ENCODE measurements around the gene BCAP31.

BCAP31 gene

GRCh38 chrX:153671589-153672530, 52.3 kb downstream of the BCAP31 start:
- no peak for DNase-seq

- no peak for DNase-seq
Measured at GRCh38 chrX:153670748-153671588, 53.2 kb downstream of the BCAP31 start.

- DNase-seq, result no peak
Measured at GRCh38 chrX:153669901-153670731, 54.1 kb downstream of the BCAP31 start.

DNA sequence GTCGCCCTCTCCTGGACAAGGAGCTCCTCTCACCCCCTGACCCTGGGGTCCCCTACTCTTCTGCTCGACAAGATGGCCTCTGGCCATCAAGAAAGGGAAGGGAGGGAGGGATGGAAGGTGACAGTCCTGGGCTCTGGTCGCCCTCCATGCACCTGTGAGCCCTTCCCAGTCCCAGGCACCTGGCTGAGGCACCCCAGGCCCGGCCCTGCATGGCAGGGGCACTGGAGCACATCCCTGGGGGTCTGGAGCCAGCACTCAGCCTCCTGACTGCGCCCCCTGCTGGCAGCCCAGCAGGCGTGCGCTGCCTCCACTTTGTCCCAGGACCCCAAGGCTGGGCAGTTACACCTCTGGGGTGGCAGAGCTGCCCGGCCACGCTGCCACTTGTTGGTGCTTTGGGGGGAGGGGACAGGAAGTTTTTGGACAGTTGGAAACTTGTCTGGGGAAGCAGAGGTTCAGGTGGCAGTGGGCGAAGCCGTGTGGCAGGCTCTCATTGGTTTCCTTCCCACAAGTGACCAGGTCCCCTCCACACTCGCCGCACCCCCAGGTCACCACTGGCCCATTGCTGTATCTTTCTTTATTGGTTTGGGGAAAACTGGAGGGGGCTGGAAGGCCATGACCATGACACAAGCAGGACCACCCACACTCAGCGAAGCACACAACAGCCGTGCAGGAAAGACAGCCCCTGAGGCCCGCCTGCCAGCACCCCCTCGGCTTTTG, 54.9 kb downstream of the BCAP31 start:
- peak; percentile 15 for DNase-seq

DNA sequence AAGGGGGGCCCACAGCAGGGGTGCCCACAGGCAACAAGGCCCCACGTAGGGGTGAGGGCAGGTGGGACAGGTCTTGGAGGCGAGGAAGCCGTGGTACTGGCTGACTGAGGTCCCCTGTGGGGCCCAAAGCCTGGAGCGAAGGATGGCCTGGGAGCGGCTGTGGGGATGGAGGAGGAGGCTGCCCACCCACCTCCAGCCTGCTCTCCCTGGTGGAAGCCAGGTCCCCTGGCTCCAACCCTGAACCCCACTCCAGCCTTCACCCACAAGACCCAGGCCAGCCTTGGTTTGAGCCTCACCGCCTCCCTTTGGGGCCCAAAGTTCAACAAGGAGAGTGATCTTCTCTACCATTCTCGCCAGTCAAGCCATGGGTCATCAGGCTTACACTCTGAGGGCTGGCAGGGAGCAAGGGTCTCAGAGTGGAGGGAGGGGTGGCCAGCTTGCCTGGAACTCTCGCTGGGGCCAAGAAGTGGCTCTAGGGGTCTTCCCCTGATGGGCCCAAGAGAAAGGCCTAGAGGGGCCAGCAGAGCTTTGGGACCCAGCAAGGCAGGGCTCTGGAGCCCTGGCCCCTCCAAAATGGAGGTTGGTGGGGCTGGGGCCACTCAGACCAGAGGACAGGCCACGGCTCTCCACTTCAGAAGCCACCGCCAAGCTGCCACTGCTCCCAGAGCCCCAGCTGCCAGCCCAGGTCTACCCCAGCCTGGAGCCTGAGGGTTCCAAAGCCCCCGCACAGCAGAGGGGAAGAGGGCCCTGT, 55.6 kb downstream of the BCAP31 start:
- DNase-seq, result no peak

GRCh38 chrX:153667956-153668396, 56.2 kb downstream of the BCAP31 start:
- peak; percentile 69 for DNase-seq

- no peak for DNase-seq
Measured at GRCh38 chrX:153667281-153667955, 56.8 kb downstream of the BCAP31 start.

GRCh38 chrX:153665726-153666306, 58.4 kb downstream of the BCAP31 start:
- DNase-seq, result no peak

- peak; percentile 34 for DNase-seq
Measured at GRCh38 chrX:153662266-153662665, 61.9 kb downstream of the BCAP31 start.

GRCh38 chrX:153659268-153659667, 64.9 kb downstream of the BCAP31 start:
- no peak for DNase-seq

DNA sequence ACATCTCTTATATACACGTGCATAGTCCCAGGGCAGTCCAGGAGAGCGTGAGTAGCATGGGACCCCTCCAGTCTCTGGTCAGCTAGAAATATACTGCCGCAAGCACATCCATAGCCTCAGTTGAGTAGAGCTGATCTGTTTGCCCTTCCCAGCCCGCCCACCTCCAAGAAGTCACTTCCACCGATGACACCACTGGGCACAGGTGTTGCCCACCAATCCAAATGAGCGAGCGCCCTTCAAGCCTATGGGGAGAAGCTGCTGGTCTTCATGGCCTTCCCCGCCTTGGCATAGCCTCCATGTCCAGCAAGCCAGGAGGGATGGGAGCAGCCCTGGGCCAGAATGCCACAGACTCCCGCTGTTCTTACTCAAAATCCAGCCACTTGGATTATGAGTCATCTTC, 67.0 kb downstream of the BCAP31 start:
- no peak for DNase-seq

DNA sequence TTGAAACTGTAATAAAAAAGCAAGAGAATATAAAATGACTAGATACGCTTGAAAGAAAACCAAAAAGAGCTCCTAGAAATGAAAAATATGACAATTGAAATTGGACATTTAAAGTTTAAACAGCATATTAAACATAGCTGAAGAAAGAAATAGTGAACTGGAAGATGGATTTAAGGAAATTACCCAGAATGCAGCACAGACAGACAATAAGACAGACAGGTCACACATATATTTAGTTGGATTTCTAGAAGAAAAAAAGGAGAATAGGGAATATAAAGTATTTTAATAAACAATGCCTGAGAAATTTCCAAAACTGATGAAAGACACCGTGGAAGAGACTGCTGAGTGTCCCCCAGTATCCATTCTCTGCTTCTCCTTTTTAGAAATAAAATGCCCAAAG, 70.6 kb downstream of the BCAP31 start:
- DNase-seq, result no peak

DNA sequence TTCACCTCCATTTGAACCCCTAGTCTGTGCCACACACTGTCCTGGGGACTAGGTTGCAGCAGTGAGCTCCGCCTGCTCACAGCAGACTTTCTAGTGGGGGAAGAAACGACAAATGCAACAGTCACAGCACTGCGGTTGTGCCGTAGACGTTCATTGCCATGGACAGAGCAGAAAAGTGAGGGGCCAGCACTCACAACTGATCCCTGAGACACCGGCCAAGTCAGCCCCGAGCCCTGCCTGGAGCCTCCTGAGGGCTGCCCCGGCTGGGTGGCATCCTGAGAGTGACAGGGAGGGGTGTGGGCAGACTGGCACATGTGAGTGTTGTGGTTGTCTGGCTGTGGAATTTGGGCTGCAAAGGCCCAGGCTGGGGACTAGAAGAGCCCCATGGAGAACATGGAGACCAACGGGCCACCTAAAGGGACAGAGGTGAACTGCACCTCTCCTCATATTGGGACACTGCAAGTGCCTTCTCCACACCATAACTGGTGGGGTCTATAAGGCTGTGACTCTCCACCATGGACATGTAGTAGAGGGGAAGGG, 72.6 kb downstream of the BCAP31 start:
- DNase-seq, result no peak

DNA sequence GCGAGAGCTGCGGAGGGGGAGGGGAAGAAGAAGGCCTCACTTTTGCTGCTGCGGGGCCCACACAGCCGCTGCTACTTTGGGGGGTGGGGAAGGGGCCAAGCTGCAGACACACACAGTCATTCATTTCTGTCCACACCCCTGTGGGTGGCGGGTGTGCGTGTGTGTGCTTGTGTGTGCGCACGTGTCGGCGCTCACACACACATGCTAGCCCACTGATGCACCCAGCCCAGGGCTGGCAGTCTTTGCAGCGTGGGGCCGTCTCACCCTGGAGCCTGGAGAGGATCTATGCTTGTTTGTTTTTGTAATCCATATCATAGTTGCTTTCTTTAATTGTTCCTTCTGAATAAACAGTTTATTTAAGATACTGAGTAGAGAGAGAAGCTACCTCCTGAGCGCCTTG, 73.2 kb downstream of the BCAP31 start:
- no peak for DNase-seq

Measured in stimulated activated naive CD4-positive, alpha-beta T cell treated with Interleukin-2 at 50 U/mL for 16 hours (primary cell).